GM19023 (cell line): ENCODE data around the gene POP5.
"Not testable (repeated sequence)": the region's sequence is repeated elsewhere in the genome, so short reads cannot be mapped to it uniquely, and the experiment has no call there.

Experiments used
- ATAC-seq: cut with Tn5 transposase; IDR thresholded peaks from one replicate; pipeline ENCODE4 v1.9.1; 2021; ENCODE audit warnings: mild to moderate bottlenecking, moderate library complexity; ENCODE audit not compliant: unreplicated experiment

POP5 gene

DNA sequence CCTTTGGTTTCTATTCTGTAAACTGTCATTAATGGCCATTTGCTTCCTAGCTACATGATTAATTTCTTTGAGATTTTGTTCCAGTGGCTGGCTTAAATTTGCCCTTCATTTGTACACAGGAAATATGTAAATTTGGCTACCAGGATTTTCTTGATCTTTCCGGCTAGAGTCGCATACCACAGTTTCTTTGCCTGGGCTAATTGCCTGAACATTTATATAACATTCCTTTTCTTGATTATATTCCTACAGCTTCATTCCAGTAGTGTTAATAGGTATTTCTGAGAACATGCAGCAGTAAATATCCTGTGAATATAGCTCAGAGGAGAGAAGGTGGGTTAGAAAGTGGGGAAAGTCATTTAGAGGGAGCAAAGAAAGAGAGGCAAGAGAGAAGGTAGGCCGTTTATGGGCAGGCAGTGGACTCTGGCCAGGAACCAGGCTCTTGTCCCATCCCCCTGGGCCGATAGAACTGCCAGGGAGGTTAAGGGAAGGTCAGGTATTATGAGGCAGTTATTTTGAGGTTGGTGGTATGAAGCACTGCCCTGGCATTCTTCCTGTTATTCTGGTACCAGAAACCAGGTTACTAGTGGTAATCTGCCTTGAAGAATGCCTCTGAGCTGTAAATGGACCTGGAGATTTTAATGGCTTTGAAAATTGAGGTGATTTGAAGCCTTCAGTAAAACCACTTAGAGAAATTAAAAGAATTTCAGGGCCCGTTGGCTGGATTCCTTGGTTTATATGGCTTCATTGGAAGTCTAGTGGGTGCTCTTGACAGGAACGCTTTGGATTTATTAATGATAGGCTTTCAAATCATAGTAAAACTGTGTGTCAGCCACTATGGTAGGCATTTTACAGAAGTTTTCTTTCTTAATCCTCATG, 42.7 kb downstream of the POP5 start:
- no peak for ATAC-seq

DNA sequence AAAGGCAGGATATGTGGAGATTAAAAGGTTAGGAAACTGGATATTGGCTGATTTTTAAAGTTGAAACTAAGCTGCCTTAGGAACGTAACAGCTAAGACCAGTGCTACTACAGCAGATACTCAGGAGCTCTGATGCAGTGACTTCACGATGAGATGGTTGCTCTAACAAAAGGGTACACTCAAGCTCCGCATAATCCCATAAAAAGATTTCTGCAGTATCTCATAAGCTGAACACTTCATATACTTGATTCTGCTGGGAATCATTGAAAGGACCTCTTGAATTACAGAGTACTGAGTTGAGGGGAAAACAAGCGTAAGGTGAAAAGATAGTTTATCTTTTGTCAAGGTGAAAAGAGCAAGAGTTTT, 43.4 kb downstream of the POP5 start:
- ATAC-seq: no peak

DNA sequence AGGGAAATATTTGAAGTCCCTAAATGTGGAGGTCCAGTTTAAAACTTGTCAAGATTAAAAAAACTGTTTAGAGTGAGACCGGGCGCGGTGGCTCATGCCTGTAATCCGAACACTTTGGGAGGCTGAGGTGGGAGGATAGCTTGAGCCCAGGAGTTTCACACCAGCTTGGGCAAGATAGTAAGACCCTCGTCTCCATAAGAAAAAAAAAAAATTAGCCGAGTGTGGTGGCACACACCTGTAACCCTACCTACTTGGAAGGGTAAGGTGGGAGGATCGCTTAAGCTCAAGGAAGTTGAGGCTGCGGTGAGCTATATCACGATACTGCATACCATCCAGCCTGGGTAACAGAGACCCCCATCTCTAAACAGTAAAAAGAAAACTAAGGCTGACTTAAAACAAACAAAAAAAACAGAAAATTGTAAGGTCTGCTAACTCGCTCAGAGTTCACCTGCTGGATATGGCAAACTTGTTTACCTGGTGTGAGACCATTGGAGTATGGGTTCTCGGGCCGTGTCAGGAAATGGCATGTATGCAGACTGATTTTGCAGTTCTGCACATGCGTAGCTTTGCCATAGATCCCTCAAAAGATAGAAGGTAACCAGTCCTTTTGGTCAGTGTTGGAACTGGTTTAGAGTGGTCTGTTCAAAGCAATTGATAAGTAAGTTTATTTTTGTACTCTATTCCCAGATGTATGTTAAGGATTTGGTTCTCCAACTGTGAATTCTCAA, 45.0 kb downstream of the POP5 start:
- no peak for ATAC-seq

DNA sequence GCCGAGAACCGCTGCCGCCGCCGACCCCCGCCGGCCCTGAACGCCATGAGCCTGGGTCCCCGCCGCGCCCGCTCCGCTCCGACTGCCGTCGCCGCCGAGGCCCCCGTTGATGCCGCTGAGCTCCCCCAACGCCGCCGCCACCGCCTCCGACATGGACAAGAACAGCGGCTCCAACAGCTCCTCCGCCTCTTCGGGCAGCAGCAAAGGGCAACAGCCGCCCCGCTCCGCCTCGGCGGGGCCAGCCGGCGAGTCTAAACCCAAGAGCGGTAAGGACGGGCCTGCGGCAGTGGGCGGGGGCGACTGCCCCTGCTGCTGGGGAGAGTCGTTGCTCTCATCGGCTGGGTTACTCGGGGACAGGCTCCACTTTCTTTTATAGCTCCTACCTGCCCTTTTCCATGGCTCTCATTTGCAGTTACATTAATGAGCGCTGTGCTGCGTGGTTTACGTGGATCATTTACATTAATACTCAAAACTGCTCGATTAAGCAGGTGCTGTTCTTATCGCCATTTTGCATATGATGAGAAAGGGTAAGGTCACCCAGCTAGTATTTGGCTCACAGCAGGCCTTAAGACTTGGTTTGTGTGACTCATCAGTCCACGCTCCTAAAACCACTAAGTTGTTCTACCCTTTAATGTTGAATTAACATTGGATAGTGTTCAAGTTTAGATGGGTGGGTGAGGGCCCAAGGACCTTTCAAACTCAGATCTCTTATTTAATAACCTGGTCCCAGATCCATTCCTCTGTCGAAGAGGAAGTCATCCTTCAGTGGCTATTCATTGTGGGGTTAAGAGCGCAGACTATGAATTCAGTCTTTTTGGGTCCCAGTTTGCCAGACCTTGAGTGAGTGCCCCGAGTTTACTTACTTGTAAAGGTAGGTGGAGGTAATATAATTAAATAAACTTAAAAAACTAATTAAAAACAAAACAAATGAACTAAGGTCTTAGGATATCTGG, 46.2 kb downstream of the POP5 start:
- ATAC-seq: peak; percentile 47

DNA sequence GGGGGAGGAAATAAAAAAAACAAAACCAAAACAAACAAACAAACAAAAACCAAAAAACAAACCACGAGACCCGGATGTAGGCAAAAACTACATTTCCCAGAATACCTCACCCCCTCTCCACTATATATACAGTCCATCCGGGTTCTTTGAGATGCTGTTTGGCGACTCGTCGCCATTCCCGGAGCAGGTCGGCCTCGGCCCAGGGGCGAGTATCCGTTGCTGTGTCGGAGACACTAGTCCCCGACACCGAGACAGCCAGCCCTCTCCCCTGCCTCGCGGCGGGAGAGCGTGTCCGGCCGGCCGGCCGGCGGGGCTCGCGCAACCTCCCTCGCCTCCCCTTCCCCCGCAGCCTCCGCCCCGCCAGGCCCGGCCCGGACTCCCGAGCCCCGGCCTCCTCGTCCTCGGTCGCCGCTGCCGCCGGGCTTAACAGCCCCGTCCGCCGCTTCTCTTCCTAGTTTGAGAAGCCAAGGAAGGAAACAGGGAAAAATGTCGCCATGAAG, 46.9 kb downstream of the POP5 start, which contains the start of gene RNF10:
RNF10 (plus strand) TSS at position 154 of the 500 bp plus-strand sequence. CDS start 456 bp downstream, outside the sequence.
- peak; percentile 64 for ATAC-seq

DNA sequence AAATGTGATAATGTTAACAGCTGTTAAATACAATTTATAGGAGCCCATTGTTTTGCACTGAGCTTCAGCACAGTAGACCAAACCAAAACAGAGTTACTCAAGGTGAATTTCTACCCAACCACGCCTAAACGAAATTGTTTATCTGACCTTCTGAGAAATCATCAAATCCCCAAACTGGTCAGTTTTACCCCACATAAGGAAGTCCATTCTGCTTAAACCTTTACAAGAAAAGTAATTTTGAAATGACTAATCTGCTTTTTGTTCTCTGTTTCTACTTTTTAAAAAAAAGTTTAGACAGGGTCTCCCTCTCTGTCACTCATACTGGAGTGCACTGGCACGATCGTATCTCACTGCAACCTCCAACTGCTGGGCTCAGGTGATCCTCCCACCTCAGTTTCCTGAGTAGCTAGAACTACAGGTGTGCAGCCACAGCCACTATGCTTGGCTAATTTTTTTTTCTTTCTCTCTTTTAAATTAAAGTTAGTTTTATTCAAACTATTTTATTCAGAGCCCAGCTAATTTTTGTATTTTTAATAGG, 48.4 kb downstream of the POP5 start:
- no peak for ATAC-seq

DNA sequence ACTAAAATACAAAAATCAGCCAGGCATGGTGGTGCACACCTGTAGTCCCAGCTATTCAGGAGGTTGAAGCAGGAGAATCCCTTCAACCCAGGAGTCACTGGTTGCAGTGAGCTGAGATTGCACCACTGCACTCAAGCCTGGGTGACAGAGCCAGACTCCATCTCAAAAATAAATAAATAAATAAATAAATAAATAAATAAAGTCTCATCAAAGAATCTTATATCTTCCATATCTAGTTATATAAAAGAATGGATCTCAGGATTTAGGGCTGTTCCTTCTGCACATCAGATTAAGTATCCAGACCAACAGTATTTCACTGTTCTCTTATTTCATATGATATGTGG, 50.8 kb downstream of the POP5 start:
- not testable (repeated sequence) for ATAC-seq

DNA sequence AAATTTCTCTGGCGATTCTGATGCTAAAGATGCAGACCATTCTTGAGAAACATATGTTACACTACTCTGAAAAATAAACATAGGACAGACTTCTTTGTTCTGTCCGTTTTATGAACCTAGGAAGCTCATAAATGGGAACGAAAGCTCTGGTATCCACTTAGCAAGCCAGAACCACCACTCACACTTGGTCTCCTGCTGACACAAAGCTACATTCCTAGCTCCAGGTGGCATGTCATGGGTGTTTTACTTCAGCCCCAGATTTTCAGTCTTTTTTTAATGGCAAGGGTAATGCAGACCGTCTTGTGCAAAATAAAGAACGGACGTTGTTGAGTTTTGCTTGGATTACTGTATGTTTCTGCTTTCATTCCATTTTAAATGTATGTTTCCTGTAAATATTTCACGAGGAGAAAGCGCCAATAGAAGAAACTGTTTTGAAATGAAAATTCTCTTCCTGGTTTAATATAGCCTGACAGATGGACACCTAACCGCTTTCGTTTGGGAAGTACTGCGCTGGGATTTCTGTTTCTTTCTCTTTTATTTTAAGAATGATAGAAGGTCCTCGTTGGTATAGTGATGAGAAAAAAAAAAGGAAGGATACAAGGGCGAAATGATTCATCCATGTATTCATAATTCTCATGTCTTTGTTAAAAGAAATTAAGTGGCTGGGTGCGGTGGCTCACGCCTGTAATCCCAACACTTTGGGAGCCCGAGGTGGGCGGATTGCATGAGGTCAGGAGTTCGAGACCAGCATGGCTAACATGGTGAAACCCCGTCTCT, 51.4 kb downstream of the POP5 start:
- ATAC-seq: no peak

DNA sequence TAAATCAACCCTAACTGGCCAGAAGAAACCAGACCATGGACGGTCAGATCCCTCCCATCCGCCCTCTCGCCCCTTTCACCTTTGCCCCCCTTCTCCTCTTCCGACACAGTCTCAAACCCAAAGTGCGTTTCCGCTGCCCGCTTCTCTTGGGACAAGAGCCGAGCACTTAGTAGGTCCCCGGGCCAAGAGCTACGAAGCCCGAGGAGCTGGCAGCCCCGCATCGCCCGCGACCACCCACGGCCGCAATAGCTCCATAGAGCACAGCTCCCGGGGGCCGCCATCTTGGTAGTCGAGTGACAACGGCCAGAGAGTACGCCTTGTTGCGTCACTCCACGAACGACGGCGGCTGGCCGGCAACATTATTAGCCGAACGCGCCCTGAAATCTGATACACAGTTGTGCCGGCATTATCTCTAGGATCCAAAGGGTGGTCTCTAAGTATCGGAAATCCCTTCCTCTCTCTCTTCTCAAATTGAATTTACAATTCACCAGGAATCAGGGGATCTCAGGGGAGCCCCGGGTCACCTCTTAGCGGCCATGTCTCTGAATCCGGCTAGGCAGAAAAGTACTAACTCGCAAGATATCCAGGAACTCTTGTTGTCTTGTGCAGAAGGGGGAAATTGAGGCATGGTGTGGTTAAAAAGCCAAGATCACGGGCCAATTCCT, 52.2 kb downstream of the POP5 start, which contains the start of gene COQ5:
COQ5 (minus strand) TSS at position 298 of the 665 bp plus-strand sequence; CDS start at position 281, 17 bp downstream.
- peak; percentile 80 for ATAC-seq
